GM10248 (cell line): Measurements from ENCODE around the gene MOGAT3.

ENCODE experiments used
- CTCF ChIA-PET: fragments of 300-600 bp; sonication (Branson Sonifier 250); formaldehyde crosslinking; extraction: SDS; loops from one replicate; lab custom pipeline; 2021; ENCODE audit warnings: antibody characterized with exemption; lab: Yijun Ruan, JAX
- POLR2A ChIA-PET: fragments of 350-650 bp; sonication (Branson Sonifier 250); formaldehyde crosslinking; extraction: SDS; loops from one replicate; lab custom pipeline; 2020; ENCODE audit warnings: antibody characterized with exemption; lab: Yijun Ruan, JAX
- DNase-seq: peaks from one replicate; pipeline ENCODE4 v3.0.0; 2012; ENCODE audit errors: extremely low spot score
- TF ChIP-seq, protein P1 (sequence below): IDR thresholded peaks from 2 replicates; pipeline ENCODE4 v1.5.1; 2012; ENCODE audit warnings: mild to moderate bottlenecking, low read depth; ENCODE audit errors: extremely low read depth, missing control alignments, control extremely low read depth

Gene MOGAT3

DNA sequence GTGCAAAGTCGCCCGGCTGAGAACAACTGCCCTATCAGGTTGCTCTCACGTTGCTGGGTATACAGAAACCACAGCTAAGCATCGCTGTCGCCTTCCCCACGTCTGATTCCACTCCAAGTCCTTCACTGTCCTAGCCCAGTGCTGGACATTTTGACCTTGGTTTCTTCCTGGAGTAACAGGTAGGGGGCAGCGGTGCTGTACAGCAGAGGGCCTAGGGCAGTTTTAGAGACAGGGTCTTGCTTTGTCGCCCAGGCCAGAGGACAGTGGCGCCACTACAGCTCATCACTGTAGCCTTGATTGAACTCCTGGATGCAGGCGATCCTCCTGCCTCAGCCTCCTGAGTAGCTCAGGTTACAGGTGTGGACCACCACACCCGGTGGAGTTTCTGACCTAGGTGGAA, 34.2 kb upstream of the MOGAT3 start:
- ChIA-PET CTCF (interaction anchor here (1.7 to 3.7 kb wide), 3 partner anchors 9 to 48 kb away, joined by 4 to 21 read pairs (median 7); partner anchors contain the start of gene FIS1), POLR2A (interaction anchor here (0.6 kb wide), 1 partner anchor 14 kb away, joined by 4 read pairs; no protein-coding TSS in a partner anchor)
- TF ChIP-seq, protein P1, sequence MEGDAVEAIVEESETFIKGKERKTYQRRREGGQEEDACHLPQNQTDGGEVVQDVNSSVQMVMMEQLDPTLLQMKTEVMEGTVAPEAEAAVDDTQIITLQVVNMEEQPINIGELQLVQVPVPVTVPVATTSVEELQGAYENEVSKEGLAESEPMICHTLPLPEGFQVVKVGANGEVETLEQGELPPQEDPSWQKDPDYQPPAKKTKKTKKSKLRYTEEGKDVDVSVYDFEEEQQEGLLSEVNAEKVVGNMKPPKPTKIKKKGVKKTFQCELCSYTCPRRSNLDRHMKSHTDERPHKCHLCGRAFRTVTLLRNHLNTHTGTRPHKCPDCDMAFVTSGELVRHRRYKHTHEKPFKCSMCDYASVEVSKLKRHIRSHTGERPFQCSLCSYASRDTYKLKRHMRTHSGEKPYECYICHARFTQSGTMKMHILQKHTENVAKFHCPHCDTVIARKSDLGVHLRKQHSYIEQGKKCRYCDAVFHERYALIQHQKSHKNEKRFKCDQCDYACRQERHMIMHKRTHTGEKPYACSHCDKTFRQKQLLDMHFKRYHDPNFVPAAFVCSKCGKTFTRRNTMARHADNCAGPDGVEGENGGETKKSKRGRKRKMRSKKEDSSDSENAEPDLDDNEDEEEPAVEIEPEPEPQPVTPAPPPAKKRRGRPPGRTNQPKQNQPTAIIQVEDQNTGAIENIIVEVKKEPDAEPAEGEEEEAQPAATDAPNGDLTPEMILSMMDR, result peak; percentile 24
- no peak for DNase-seq

DNA sequence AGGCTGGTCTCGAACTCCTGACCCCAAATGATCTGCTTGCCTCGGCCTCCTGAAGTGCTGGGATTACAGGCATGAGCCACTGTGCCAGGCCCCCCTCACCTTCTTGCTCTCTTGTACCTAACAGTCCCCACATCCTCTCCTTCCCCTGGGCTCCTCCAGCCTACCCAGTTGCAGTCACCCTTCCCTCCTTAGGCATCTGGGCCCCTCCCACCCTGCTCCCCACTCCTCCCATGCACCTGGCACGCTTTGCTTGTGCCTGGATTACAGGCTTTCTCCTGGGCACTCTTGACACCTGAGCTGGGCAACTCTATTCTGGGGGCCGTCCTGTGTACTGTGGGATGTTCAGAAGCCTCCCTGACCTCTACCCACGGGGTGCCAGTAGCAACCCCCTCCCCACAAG, 33.8 kb upstream of the MOGAT3 start:
- ChIA-PET POLR2A (no interaction called here), CTCF (interaction anchor here (1.7 to 3.7 kb wide), 3 partner anchors 9 to 48 kb away, joined by 4 to 21 read pairs (median 7); partner anchors contain the start of gene FIS1)
- no peak for DNase-seq
- TF ChIP-seq, protein P1, result no peak

DNA sequence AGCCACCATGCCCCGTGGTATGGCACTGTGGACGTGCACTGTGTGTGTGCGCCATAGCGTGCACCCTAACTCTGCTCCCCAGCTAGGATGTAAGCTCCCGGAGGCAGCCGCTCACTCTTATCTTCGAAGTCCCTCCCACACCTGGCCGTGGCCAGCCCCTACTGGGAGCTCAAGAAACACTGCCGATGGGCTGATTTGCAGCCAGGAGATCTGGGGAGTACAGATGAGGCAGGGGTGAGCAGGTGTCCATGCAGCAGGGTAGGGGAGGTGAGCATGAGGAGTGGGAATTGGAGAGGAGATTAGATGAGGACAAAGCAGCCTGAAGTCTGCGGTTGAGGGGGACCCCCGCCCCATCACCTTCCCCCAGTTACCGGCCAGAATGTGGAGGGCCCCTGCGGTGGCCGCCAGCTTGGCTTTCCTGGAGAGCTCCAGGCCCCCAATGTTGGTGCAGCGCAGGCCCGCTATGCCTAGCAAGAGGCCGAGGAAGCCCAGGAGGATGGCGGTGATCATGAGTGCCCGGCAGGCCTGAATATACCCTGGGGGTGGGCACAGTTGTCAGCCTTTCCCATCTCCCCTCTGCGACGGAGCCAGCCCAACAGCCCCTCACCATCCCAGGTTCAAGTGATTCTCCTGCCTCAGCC, 33.2 kb upstream of the MOGAT3 start:
- TF ChIP-seq, protein P1, result no peak
- CTCF ChIA-PET, result interaction anchor here (2.3 to 3.7 kb wide), 2 partner anchors 10 to 49 kb away, joined by 7 to 21 read pairs; partner anchors contain the start of gene FIS1

DNA sequence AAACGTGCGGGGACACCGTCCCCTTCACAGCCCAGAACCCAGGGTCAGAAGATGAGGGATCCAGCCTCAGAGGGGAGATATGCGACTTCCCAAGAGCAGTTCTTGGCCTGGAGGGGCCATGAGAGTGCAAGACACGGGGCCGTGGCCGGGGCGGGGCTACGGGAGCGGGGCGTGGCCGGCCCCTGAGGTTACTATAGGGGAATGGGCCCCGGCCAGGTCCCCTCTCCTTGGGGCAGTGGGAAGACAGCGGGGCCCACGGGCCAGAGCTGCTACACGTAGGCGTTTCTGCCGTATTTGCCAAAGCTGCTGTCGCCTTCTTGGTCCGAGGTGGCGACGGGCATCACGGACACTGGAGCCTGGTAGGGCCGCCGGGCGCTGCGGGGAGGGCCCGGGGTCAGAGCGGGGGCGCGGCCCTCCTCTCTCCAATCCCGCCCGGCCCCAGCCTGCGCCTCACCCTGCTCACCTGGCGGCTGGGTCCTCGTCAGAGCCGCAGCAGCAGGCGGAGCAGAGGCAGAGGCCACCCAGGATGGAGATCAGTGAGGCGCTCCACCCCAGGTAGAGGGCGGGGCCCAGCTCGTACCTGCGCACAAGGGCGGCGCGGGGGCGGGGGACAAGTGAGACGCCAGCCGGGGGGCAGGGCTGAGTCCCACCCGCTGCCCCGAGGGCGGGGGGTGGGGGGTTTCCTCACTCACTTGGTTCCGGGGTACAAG, 31.5 kb upstream of the MOGAT3 start:
- TF ChIP-seq, protein P1, result no peak
- POLR2A ChIA-PET, result no interaction called here
- no peak for DNase-seq
- CTCF ChIA-PET, result interaction anchor here (1.0 kb wide), 1 partner anchor 12 kb away, joined by 3 read pairs; no protein-coding TSS in a partner anchor

More for the DNA sequence above, 33.2 kb upstream of the MOGAT3 start:
- POLR2A ChIA-PET, result no interaction called here
- DNase-seq, result no peak

DNA sequence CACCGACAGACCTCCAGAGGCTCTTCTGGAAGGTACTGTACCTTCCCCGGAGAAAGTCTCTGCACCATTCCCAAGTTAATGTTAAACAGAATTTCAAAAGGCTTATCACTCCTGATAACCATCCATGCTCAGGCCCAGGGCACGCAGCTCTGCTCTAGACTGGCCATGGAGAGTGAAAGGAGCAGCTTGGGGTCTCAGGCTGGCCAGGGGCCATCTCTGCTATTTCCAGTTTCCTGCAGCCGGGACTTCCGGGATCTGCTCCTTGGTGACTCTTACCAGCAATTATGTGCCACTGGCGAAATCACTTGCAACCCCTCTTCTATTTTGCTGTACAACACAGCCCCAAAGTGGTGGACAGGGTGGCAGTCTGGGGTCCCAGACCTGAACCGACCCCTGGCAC, 30.8 kb upstream of the MOGAT3 start:
- CTCF ChIA-PET, result interaction anchor here (1.0 to 7.0 kb wide), 2 partner anchors 12 to 13 kb away, joined by 3 to 49 read pairs; partner anchors contain the start of gene FIS1
- DNase-seq, result no peak
- TF ChIP-seq, protein P1, result no peak
- POLR2A ChIA-PET, result no interaction called here

DNA sequence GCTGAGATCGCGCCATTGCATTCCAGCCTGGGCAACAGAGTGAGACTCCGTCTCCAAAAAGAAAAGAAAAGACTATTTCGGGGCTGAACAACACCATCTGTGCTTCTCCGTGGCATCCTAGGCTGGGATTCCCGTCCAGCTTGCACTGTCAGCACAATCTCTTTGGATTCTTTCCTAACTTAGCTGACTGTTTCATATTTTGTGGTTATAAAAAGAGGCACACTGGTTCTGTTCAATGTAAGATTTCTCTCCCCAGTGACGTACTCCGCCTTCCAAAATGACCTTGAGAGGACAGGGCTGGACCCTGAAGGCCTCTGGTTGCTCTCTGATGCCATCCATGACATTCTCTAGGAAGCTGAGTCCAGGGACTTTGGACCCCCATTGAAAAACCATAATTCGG, 25.9 kb upstream of the MOGAT3 start:
- ChIA-PET POLR2A (interaction anchor here (0.7 kb wide), 1 partner anchor 9 kb away, joined by 3 read pairs; the partner anchor contains the start of genes PLOD3 and ZNHIT1), CTCF (interaction anchor here (0.8 to 7.0 kb wide), 6 partner anchors 9 to 69 kb away, joined by 3 to 49 read pairs (median 3); partner anchors contain the start of genes FIS1, PLOD3 and ZNHIT1)
- DNase-seq, result no peak

More for the DNA sequence above, 25.9 kb upstream of the MOGAT3 start:
- TF ChIP-seq, protein P1, result no peak
